Suprapubic skin (tissue), 4 donors: ENCODE data around the gene CACNG4. TPM values are rescaled to one million over a fixed set of nuclear protein-coding genes. Genes with fewer than 3 reads are reported as not detected.
A peak's percentile ranks its signal among the peaks of the same experiment; 100 is the strongest.

Source experiments
- DNase-seq, 2 donors: peaks; one replicate each; pipeline ENCODE4 v3.0.0-alpha.2; 2019; ENCODE audit warnings: low spot score in 2 of 2
- H3K27ac ChIP-seq: fragments of 200-600 bp; sonication (generic); one replicate; pipeline ENCODE4 v1.5.1; 2019
- H3K27me3 ChIP-seq: fragments of 200-600 bp; sonication (generic); one replicate; pipeline ENCODE4 v1.5.1; 2019
- H3K36me3 ChIP-seq: fragments of 200-600 bp; sonication (generic); one replicate; pipeline ENCODE4 v1.5.1; 2019
- H3K4me1 ChIP-seq: fragments of 200-600 bp; sonication (generic); one replicate; pipeline ENCODE4 v1.5.1; 2019
- H3K4me3 ChIP-seq: fragments of 200-600 bp; sonication (generic); one replicate; pipeline ENCODE4 v1.5.1; 2019; ENCODE audit warnings: mild to moderate bottlenecking
- H3K9me3 ChIP-seq: fragments of 200-600 bp; sonication (generic); one replicate; pipeline ENCODE4 v1.5.1; 2019
- CTCF ChIP-seq, 2 donors: fragments of 200-600 bp in 1 of 2; fragments of 450-650 bp in 1 of 2; sonication (generic) in 1 of 2; IDR thresholded peaks; one replicate each; pipeline ENCODE4 v1.5.1; 2016 to 2019; ENCODE audit warnings: antibody characterized with exemption in 2 of 2, mild to moderate bottlenecking in 1 of 2, moderate library complexity in 1 of 2
- EP300 ChIP-seq: sonication (generic); formaldehyde crosslinking; IDR thresholded peaks from one replicate; pipeline ENCODE4 v1.6.1; 2017; ENCODE audit warnings: antibody characterized with exemption
- POLR2A ChIP-seq, 2 donors: fragments of 450-650 bp; IDR thresholded peaks; one replicate each; pipeline ENCODE4 v1.6.1; 2017; ENCODE audit warnings: antibody characterized with exemption in 2 of 2, mild to moderate bottlenecking in 2 of 2, moderate library complexity in 2 of 2
- POLR2AphosphoS5 ChIP-seq, 3 donors: sonication (generic); formaldehyde crosslinking; IDR thresholded peaks; one replicate each; pipeline ENCODE4 v1.6.1; 2017; ENCODE audit warnings: antibody characterized with exemption in 3 of 3
- WGBS: methylation state at CpG from one replicate; pipeline ENCODE4 v1.1.5; 2018; 5-methylcytosine and 5-hydroxymethylcytosine counted together
- total RNA-seq, 4 donors: library from RNA; depleted of rRNA; stranded (reverse); fragments of >200 nt; gene quantifications; one replicate each; pipeline ENCODE4 v1.1.0, GENCODE V29; 2016

CACNG4 gene
- total RNA-seq, 4 donors from 2014 or later, result 0.49 to 0.68 (median 0.51) TPM; not detected in 1

- WGBS, result 31% methylated on average over 1 of the region's 1 CpG
- Histone ChIP-seq H3K4me3 (no peak overlapping the region), H3K9me3 (no peaks in the 10 kb centered on the region), H3K27me3 (peaks cover 15% of the 10 kb centered on the region), H3K4me1 (no peaks in the 10 kb centered on the region), H3K36me3 (no peaks in the 10 kb centered on the region), H3K27ac (no peak overlapping the region)
- peak in 1 of 2 donors; percentile 9 for DNase-seq
- TF ChIP-seq POLR2A (IDR thresholded peaks at IDR 0.05) (no peak), POLR2AphosphoS5 (IDR thresholded peaks at IDR 0.05) (no peak)
These were observed 34.9 kb upstream of the CACNG4 start for GRCh38 chr17:66929591-66929990.

- Histone ChIP-seq H3K27ac (no peak overlapping the region), H3K36me3 (no peaks in the 10 kb centered on the region), H3K9me3 (no peaks in the 10 kb centered on the region), H3K4me1 (no peaks in the 10 kb centered on the region), H3K4me3 (no peak overlapping the region), H3K27me3 (peaks cover 12% of the 10 kb centered on the region)
- 51% methylated on average over 3 of the region's 3 CpGs for WGBS
- peak in 1 of 2 donors; percentile 11 for DNase-seq
- TF ChIP-seq POLR2AphosphoS5 (IDR thresholded peaks at IDR 0.05) (no peak), EP300 (no peak), POLR2A (IDR thresholded peaks at IDR 0.05) (no peak), CTCF (IDR thresholded peaks at IDR 0.05) (no peak)
These were observed 33.6 kb upstream of the CACNG4 start for GRCh38 chr17:66930933-66931332.

- Histone ChIP-seq H3K36me3 (no peaks in the 10 kb centered on the region), H3K4me1 (no peaks in the 10 kb centered on the region), H3K9me3 (no peaks in the 10 kb centered on the region), H3K27ac (no peak overlapping the region), H3K4me3 (no peak overlapping the region), H3K27me3 (no peaks in the 10 kb centered on the region)
- TF ChIP-seq POLR2A (IDR thresholded peaks at IDR 0.05), result no peak
- DNase-seq, result no peak
- 67% methylated on average over 2 of the region's 2 CpGs for WGBS
These were observed 32.2 kb upstream of the CACNG4 start for GRCh38 chr17:66932311-66932710.

GRCh38 chr17:66934040-66934439 lies 30.5 kb upstream of the CACNG4 start:
- 74% methylated on average over 2 of the region's 2 CpGs for WGBS
- no peaks in the 10 kb centered on the region for H3K36me3 ChIP-seq
- H3K4me1 ChIP-seq, result no peaks in the 10 kb centered on the region
- H3K9me3 ChIP-seq, result no peaks in the 10 kb centered on the region
- no peak for DNase-seq
- no peak for TF ChIP-seq EP300
- TF ChIP-seq POLR2AphosphoS5 (IDR thresholded peaks at IDR 0.05), result no peak
- TF ChIP-seq CTCF (IDR thresholded peaks at IDR 0.05), result no peak
- TF ChIP-seq POLR2A (IDR thresholded peaks at IDR 0.05), result no peak
- H3K27ac ChIP-seq, result no peak overlapping the region
- H3K4me3 ChIP-seq, result no peak overlapping the region
- peaks cover 11% of the 10 kb centered on the region for H3K27me3 ChIP-seq

GRCh38 chr17:66935717-66936116 lies 28.8 kb upstream of the CACNG4 start:
- Histone ChIP-seq H3K4me3 (no peak overlapping the region), H3K27ac (no peak overlapping the region), H3K36me3 (no peaks in the 10 kb centered on the region), H3K9me3 (no peaks in the 10 kb centered on the region), H3K27me3 (peaks cover 27% of the 10 kb centered on the region), H3K4me1 (no peaks in the 10 kb centered on the region)
- 93% methylated on average over 2 of the region's 2 CpGs for WGBS
- TF ChIP-seq POLR2A (IDR thresholded peaks at IDR 0.05) (no peak), EP300 (no peak), CTCF (IDR thresholded peaks at IDR 0.05) (no peak), POLR2AphosphoS5 (IDR thresholded peaks at IDR 0.05) (no peak)
- no peak for DNase-seq

GRCh38 chr17:66938656-66939055 lies 25.9 kb upstream of the CACNG4 start:
- Histone ChIP-seq H3K27me3 (peaks cover 41% of the 10 kb centered on the region), H3K9me3 (no peaks in the 10 kb centered on the region), H3K36me3 (no peaks in the 10 kb centered on the region), H3K4me3 (no peak overlapping the region), H3K27ac (no peak overlapping the region), H3K4me1 (no peaks in the 10 kb centered on the region)
- no peak for DNase-seq
- 78% methylated on average over 9 of the region's 10 CpGs for WGBS
- TF ChIP-seq CTCF (IDR thresholded peaks at IDR 0.05) (no peak), EP300 (no peak), POLR2AphosphoS5 (IDR thresholded peaks at IDR 0.05) (no peak), POLR2A (IDR thresholded peaks at IDR 0.05) (no peak)
